Epithelial cell of esophagus (primary cell): ENCODE data around the gene SLC25A1.

ENCODE experiments used
- DNase-seq: peaks from one replicate; pipeline ENCODE4 v3.0.0; 2010; ENCODE audit warnings: low read depth
- H3K4me3 ChIP-seq: 2 replicates; pipeline ENCODE4 v1.5.1; 2011; ENCODE audit warnings: mild to moderate bottlenecking, low read length, control low read depth
- CTCF ChIP-seq: IDR thresholded peaks from 2 replicates; pipeline ENCODE4 v1.5.1; 2011; ENCODE audit warnings: low read depth, mild to moderate bottlenecking, low read length, control low read depth, inconsistent platforms; ENCODE audit not compliant: insufficient read depth; ENCODE audit errors: missing control alignments

SLC25A1 gene

GRCh38 chr22:19223110-19223509 lies 44.6 kb upstream of the SLC25A1 start:
- TF ChIP-seq CTCF = no peak
- H3K4me3 ChIP-seq = no peak overlapping the region
- DNase-seq = no peak

GRCh38 chr22:19222242-19223005 lies 43.9 kb upstream of the SLC25A1 start:
- no peak for TF ChIP-seq CTCF
- DNase-seq = no peak
- no peak overlapping the region for H3K4me3 ChIP-seq

- H3K4me3 ChIP-seq = no peak overlapping the region
- no peak for TF ChIP-seq CTCF
- no peak for DNase-seq
Measured at GRCh38 chr22:19220867-19221266, 42.3 kb upstream of the SLC25A1 start.

GRCh38 chr22:19218541-19219233 lies 40.2 kb upstream of the SLC25A1 start:
- H3K4me3 ChIP-seq = no peak overlapping the region
- no peak for TF ChIP-seq CTCF
- DNase-seq = no peak

DNA sequence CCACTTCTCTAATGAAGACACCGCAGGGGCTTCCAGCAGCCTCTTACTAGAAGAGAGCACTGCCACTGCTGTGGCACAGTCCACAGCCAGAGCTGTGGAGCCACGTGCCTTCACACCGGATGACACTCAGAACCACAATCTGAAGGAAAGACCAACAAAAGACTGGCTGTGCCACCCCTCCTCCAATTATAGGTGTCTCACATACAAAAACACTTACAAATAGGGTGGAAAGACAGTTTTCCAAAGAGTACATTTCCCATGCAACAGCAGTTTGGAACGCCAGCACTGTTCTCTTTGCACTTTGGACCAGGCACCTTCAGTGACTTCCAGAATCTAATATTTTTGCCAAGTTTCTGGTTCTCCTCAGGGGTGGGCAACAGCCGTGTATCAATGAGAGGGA lies 38.0 kb upstream of the SLC25A1 start:
- TF ChIP-seq CTCF = no peak
- DNase-seq = no peak
- no peak overlapping the region for H3K4me3 ChIP-seq

DNA sequence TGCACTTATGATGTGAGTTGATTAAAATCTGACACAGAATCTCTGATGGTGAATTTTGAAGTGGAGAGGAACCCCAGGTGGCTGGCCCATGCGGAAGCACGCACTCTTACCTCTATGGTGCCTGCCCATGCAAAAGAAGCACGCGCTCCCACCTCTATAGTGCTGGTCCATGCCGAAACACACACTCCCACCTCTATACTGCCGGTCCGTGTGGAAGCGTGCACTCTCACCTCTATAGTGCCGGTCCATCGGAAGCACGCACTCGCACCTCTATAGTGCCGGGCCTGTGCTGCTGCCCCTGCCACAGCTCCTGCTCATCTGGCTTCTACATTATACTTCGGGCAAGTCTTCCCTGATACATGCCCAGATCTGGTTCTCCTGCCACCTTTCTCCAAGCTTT lies 36.8 kb upstream of the SLC25A1 start:
- no peak overlapping the region for H3K4me3 ChIP-seq
- no peak for TF ChIP-seq CTCF
- DNase-seq = no peak

GRCh38 chr22:19214078-19214473 lies 35.5 kb upstream of the SLC25A1 start:
- DNase-seq = no peak
- TF ChIP-seq CTCF = no peak
- no peak overlapping the region for H3K4me3 ChIP-seq
